ENCODE data around the gene LHPP.

Gene LHPP

DNA sequence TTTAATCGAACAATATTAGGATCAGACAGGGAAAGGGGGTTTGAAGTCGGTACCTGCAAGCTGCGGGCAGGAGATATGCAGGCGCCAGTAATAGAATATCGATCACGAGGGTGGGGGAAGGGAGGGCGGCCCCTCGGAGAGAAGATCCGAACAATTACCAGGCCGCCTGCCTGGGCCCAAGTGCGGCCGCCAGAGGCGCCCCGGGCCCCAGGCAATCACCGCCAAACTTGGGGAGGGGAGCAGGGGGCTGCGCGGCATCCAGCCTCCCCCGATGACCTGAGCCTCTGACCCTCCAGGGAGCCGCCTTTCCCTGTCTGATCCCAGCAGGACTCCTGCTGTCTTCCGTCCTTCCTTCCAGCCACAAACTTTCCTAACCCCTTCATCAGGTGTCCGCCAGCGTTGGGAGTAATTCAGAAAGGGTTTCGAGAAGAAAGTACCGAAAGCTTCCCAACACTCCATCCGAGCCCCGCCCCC, 12.9 kb upstream of the LHPP start:
- DNase-seq: no peak

DNA sequence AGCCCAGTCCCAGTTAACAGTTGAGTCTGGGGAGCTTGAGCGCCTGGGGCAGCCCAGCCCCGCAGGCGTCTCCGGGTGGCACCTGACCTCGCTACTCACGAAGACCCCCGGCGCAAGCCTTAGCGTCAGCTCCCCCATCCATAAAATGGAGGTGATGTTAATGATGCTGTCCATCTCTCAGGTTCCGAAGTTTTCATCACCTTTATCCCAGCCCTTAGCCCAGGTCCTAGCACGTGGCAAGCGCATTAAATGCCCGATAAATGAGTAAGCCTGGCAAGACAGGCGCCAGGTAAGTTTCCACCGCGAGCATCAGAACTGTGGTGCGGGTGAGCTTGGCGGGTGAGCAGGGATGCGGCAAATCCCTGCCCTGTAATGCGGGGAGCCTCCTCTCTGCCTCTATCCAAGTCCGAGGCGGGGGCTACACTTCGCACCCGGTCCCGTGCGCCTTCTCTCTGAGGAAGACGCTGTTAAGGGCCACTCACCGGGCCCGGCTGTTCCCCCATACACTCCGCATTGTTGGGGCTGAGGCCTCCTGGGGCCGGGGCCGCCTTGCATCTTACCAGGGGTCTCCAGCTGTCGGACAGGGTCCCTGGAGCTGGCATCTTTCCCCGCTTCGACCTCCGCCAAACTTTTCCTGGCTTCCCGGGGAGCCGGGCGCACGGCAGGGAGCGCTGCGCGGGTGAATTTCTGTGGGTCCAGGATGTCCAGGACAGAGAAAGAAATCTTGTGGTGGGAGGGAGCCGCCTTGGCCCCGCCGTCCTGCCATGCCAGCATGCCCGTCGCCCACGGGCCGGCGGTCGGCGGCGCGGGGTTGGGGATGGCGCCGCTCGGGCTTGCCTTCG, 12.2 kb upstream of the LHPP start:
- DNase-seq: no peak

DNA sequence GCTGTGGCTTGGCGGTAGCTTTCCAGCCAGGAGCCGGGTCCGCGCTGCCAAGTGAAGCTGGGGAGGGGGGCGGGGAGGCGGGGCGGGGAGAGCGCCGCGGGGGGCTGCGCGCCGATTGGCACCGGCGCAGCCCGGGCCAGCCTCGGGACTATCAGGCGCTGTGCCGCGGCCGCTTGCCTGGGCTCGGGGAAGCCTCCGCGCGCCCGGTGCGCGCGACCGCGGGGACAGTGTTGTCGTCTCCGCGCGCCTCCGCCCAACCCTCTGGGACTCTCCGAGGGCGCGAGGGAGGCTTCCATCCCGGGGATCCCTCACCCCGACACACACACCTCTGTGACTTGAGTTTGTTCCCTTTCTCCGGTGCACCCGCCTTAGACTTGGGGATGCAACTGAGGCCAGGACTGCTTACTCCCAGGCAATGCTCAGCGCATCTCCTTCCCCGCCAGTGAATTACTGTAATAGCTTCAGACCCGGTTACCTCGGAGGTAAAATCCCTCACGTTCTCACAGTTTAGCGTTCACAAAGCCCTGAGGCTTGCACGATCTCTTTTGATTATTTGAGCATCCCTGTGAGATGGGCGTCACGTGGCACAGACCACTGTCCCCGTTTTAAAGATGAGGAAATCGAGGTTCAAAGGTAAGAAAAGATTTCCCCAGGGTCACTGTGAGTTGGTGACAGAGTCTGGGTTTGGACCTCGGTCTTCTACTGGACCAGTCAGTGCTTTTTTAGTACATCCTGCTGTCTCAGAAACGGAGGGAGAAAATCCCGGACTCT, 11.4 kb upstream of the LHPP start, which contains the start of gene NKX1-2:
NKX1-2 (minus strand) TSS at position 24 of the 771 bp plus-strand sequence. CDS start 92 bp downstream, outside the sequence.
- DNase-seq: no peak

DNA sequence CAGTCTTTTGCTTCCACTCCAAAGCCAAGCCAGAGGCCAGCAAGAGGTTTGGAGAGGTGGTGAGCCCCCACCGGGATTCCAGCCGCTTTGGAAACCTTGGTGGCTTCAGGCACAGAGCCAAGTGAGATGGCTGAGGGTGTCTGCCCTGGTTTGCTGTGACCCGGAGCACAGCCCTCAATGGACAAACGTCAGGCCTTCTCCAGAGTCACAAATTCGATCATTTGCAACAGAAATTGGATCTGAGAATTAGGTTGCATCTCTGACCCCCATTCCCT, 10.9 kb upstream of the LHPP start:
- DNase-seq: no peak

- DNase-seq: no peak
Observed at GRCh38 chr10:124451276-124451675, 10.3 kb upstream of the LHPP start.

DNA sequence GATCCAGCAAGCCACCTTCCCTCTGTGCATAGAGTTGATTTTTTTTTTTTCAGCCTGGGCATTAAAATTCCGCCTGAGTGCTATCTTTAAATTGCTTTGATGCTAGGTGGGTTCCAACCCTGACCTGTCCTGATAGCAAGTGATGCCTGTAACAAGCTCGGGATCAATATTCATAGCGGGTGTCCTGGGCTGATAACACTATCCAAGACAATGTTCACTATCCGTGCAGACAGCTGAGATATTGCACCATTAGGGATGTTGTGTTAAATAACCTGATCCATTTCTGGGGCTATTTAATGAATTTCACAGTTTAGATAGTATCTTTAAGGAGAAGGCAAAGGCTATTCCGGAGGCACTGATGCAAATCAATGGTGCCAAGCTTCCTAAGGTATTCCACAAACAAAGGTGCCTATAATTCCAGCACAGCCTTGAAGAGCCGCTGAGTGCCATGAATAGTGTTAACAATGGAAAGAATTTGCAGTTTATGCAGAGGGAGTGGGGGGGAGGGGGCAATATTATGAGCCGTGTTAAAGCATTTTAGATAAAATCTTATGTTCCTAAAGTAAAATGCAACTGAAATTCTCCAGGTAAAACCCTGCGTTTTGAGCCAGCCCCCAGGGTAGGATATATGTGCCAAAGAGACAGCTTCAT, 7.5 kb upstream of the LHPP start:
- no peak for DNase-seq

DNA sequence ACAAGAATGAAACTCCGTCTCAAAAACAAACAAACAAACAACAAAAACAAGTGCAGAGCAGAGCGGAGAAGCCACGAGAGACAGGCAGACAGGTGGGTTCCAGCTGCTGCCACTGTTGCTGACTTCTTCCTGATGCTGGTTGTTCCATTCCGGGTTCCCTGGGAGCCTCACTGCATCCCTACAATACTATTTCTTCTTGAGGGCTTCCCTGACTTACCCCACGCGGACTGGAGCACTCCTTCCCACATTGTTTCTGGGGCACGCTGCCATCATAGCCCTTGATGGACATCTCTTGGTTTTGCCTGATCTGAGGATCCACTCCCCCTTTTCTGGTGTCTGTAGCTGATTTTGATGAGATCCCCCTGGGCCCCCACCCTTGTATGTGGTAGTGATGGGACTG, 6.2 kb upstream of the LHPP start:
- no peak for DNase-seq

DNA sequence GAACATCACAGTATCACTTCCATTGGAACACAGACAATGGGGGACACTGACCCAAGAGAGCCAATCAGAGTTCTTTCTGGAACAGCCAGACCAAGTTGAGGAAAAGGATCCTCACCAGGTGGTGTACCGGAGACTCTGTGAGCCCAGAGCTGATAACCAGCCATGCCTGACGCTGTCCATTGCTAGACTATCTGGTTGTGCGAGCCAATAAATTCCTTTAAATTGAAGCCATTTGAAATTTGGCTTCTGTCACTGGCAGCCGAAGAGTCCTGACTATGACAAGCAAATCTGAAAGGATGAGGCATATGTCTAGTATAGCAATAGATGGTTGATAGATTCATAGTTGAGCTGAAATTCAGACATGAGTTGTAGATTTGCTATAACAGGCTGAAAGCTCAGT, 3.1 kb upstream of the LHPP start:
- no peak for DNase-seq

- DNase-seq: no peak
Observed at GRCh38 chr10:124458889-124459288, 2.7 kb upstream of the LHPP start.

- no peak for DNase-seq
Observed at GRCh38 chr10:124459395-124459794, 2.2 kb upstream of the LHPP start.

GRCh38 chr10:124460144-124460543, 1.5 kb upstream of the LHPP start:
- no peak for DNase-seq

DNA sequence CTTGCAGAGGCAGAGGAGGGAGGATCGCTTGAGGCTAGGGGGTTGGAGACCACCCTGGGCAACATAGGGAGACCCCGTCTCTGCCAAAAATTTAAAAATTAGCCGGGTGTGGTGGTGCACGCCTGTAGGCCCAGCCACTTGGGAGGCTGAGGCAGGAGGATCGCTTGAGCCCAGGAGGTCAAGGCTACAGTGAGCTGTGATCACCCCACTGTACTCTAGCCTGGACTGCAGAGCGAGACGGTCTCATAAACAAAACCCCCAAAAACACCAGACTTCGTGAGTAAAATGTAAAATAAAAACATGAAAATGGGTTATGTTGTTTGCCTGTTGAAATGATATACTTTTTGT, 699 bp downstream of the LHPP start:
- no peak for DNase-seq

DNA sequence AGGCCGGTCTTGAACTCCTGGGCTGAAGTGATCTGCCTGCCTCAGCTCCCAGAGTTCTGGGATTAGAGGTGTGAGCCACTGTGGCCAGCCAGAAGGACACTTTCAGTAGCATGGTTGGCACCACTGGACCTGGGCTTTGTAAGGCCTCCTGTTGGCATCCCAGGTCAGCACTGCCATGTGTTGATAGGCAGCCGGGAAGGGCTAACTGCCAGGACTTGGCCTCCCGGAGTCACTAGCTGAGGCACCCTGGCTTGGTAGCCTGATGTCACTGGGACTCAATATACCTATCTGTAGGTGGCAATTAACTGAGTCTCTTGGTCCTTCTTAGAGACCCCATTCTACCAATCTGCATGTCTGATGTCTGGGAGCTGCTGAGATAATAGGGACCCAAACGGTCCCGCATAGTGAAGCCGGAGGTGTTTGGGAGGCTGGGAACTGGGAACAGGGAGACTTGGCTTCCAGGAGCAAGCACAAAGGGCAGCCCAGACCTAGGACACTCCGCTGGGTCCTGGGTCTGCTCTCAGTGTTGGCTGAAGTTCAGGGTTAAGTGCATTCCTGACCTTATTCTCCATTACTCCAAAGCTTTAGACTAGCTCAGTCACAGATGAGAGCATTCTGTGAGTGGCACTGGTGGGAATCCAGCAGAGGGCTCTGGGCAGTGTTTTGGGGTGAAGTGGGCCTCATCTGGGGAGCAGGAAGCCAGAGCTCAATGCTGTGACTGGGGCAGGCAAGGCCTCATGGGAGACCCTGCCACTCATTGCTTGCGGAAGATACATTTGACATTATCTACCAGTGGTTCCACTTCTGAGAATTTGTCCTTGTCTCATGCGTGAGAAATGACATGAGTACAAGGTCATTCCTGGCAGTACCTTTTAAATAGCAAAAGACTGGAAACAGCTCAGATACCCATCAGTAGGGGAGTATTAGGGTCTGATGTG, 2.7 kb downstream of the LHPP start:
- no peak for DNase-seq

DNA sequence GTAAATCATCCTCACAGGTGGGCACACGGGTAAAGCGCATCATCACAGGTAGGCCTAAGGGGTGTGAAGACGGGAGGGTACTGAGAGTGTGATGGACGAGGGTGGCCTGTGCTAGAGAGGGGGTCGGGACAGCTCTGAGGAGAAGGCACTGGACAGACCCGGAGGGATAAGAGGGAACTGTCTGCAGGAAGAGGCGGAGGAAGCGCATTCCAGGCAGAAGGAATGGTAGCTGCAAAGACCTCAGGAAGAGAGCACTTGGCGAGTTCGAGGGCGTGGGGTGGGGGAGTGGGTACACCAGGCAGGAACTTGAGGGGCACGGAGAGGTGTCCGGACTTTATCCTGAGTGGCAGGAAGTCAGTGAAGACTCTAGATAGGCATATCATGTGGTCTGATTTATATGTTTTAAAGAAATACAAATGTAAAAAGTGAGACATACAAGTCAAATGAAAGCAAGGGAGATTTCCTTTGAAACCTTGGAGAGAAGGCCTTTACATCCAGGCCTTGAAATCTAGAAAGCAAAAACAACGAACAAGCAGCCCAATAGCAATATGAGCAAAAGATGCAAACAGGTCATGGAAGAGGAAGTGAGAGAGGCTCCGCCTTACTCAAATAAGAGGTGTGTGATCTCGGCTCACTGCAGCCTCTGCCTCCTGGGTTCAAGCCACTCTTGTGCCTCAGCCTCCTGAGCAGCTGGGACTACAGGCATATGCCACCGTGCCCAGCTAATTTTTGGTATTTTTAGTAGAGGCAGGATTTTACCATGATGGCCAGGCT, 3.6 kb downstream of the LHPP start:
- DNase-seq: no peak

DNA sequence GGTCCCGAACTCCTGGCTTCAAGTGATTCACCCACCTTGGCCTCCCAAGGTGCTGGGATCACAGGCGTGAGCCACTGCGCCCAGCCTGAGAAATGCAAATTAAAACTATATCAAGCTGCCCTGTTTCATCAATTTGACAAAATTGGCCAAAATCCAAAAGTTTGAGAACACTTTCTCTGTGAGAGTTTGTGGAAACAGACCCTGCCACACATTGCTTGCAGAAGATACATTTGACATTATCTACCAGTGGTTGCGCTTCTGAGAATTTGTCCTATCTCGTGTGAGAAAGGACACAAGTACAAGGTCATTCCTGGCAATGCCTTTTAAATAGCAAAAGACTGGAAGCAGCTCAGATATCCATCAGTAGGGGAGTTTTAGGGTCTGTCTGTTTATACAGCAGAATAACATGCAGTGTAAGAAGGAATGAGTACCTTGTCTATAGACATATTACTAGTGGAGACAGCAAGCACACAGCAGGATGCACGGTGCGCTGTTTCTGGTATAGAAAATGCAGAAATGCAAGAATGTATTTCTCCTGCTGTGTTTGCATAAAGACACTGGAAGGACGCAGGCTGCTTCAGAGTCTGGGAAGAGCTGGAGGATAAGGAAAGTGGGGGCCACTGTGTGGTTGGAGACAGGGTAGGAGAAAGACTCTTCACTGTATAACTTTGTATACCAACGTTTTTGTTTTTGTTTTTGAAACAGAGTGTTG, 4.3 kb downstream of the LHPP start:
- DNase-seq: no peak

DNA sequence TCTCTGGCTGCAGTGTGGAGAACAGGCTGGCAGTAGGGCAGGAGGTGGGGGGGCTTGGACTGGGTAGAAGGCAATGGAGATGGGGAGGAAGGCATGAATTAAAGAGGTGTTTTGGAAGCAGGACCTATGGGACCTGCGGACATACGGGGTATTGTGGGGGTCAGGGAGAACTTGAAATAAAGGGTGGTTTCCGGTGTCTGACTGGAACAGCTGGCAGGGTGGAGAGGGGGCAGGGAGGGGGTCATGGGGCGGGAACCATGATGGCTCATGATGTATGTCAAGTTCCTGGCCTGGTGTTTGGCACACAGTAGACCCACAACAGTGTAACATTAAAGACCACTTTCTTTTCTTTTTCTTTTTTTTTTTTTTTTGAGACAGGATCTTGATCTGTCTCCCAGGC, 5.5 kb downstream of the LHPP start:
- DNase-seq: no peak

DNA sequence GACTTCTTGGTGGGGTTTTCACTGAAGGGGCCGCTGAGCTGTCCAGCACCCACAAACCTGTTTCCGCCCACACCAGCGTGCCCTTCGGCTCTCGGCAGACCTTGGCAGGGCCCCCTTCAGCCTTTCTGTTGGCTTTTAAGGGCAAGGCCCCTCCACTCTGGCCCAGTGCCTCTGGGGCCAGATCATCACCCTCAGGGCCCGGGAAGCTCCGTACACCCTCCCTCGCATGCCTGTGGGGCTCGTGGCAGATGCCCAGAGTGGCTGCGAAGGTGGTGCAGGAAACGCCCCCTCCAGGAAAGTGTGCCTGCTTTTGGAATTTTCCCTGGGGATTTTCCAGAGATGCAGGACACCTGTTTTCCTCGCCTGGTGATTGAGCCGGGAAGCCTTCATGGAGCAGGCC, 7.0 kb downstream of the LHPP start:
- no peak for DNase-seq

DNA sequence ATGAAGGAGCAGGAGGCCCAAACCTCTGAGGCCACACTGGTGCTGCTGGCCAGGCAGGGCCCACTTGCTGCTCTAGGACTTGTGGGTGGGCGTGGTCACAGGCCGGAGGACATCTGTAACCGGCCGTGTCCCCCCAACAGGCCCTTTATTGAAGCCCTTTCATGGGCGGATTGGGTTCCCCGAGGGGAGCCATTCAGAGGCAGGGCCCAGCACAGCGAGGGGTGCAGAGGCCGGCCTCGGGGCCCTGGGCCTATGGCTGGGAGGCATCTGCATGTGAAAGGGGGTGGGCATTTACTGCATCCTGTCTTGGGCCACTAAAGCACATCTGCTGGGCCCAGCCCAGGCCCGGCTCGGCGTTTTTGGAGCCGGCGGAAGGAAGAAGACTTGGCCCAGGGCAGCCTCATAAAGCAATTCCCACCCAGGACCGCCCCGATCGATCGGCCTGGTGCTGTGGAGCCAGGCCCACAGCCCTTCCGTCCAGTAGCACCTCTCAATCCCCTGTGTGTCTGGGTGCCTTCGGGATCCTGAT, 8.4 kb downstream of the LHPP start:
- DNase-seq: no peak

DNA sequence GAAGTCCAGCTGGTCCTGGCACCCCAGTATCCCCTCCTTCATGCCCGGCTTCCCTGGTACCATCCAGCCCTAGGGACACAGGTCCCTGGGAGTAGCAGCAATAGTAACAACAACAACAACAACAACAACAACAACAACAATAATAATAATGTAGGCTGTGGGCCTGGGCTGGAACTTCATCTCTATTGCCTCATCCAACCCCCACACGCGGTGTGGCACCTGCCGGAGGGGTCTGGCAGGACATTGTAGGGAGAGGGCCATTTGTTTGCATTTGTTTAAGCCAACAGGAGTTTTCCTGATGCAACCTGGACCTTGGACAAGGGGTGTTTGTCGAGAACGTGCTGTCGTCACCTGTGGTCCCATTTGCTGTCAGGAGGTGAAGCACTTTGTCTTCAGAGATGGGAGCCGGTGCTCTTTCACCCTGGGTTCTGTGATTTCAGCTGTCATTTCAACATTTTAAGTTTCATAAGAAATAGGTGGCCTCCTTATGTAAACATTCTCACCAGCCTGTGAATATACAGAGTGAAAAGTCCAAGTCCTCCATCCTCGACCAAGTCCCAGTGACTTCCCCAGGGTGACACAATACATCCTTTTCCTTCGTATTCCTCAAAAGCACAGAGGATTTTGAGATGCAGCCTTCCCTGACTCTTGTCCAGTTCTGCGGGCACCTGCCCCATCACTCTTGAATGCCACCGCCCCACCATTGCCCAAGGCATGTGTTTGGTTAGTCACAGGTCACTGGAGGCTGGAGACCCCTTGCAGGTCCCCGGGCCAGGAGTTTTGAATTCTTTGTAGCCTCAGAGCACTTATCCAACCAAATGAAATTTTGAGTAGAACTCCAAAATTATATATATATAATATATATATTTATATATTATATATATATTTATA, 9.2 kb downstream of the LHPP start:
- no peak for DNase-seq

GRCh38 chr10:124472071-124472470, 10.4 kb downstream of the LHPP start:
- no peak for DNase-seq

All from KG1 (cell line).